Hepatocyte (in vitro differentiated cells): ENCODE measurements around the gene C11orf98.

Experiments
- CTCF ChIP-seq: fragments of 200-600 bp; sonication (generic); IDR thresholded peaks from 2 replicates; pipeline ENCODE4 v1.5.1; 2016; ENCODE audit warnings: antibody characterized with exemption, mild to moderate bottlenecking; ENCODE audit not compliant: poor library complexity
- EZH2 ChIP-seq: fragments of 200-600 bp; sonication (generic); IDR thresholded peaks from 2 replicates; pipeline ENCODE4 v1.6.1; 2016; ENCODE audit warnings: antibody characterized with exemption, mild to moderate bottlenecking, borderline replicate concordance
- EZH2phosphoT487 ChIP-seq: fragments of 200-600 bp; sonication (generic); IDR thresholded peaks from one replicate; pipeline ENCODE4 v1.6.1; 2018; ENCODE audit warnings: antibody characterized with exemption, mild to moderate bottlenecking, low read depth, moderate library complexity; ENCODE audit not compliant: unreplicated experiment, severe bottlenecking

GRCh38 chr11:62648185-62648966 lies 16.6 kb downstream of the C11orf98 start:
- TF ChIP-seq CTCF (no peak), EZH2phosphoT487 (no peak), EZH2 (no peak)
